ENCODE data around the gene LRRTM4.

The LRRTM4 gene

DNA sequence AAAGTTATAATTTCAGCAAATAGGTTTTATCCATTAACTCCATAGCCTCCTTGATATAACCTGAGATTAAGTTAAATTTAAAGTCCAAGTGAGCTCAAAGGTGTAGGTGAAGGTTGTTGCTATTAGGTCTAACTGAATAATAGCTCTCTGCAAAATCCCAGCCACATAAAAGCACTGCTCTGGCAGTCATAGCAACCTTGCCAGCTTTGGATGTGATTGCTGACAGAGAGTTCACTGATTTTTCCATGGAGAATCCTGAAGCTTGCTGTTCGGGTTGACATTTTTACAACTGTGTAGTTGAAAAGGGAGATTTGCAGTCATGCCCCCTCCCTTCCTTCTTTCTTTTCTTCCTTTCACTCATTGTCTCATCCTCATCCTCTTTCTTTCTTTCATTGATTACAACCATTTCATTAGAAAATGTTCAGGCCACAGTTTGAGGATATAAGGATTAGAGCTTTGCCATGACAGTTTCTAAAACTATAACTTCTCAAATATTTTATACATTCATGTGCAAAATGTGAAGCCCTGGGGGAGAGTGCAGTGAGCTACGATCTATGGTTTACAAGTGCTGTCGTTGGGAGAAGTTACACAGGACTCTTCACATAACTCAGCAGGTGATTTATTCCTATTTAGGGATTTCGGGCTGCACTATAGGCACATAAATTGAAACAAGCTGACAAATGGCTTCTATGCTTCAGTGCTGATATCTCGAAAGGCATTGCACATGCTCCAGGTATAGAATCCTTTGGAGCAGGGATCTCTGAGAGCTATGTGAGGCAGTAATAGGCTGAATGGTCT is 193.8 kb downstream of the LRRTM4 start:
- in situ Hi-C loops (cut with MboI; ENCODE audit: low sequenced_read_pairs), result no loop called here

DNA sequence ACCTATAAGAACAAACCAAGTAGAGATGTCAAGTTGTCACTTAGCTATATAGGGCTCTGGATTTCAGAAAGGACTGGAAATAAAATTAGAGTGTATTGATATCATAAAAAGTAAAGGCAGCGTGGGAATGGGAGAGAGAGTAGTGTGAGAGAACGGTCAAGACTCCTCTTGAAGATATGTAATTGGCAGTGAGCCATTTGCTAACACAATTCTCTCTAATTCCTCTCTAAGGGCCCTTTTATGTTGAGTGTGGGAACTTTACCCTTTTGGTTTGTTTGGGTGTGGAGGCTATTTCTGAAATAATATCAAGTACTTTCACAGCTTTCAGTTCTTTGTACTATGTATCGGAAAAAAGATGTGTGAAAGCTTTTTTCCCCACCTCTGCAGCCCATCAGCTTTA is 196.8 kb downstream of the LRRTM4 start:
- in situ Hi-C loops (cut with MboI; ENCODE audit: low sequenced_read_pairs), result no loop called here

DNA sequence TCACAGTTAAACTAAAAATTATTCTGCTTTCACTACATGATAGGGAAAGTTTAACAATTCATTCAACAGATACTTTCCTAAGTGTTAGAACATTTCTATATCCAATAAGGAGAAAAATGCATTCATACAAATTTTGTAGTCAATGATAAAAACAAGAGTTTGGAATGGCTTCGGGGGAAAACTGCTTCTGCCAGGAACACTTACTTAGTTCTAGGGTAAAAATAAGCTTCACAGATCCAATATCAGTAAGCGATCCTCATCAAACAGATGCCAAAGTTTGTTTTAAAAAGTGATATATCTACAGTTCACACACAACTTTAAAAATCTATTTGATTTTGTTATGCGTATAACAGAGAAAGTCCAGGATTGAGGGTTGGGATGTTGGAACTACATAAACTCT is 199.7 kb downstream of the LRRTM4 start:
- in situ Hi-C loops (cut with MboI; ENCODE audit: low sequenced_read_pairs), result no loop called here

DNA sequence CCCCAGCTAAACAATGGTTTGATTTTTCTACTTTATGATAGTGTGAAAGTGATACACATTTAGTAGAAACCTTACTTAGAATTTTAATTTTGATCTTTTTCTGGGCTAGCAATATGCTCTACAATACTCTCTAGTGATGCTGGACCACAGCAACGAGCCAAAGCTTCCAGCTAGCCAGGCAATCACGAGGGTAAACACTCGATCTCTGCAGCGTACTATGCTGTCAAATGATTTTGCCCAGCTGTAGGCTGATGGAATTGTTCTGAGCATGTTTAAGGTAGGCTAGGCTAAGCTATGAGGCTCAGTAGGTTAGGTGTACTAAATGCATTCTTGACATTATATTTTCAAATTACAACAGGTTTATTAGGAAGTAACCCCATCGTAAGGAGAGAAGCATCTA is 207.5 kb downstream of the LRRTM4 start:
- in situ Hi-C loops (cut with MboI; ENCODE audit: low sequenced_read_pairs), result no loop called here

DNA sequence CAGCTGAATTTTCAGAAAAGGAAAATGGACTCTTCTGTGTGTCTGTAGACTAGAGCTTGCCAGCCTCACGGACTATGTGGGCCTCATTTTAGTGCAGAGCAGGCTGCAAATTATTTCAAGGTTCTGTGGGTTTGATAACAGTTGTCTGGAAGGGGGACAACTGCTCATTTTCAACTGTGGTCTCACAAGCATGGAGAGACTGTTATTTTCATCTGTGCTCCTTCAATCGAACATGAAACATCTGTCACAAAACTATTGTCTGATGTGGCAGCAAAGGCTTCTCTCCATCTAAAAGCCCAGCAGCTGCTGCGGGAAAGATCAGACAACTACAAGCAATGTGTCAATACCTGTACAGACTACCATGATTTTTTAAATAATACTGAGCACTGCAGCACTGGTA is 211.8 kb downstream of the LRRTM4 start:
- in situ Hi-C loops (cut with MboI; ENCODE audit: low sequenced_read_pairs), result no loop called here

DNA sequence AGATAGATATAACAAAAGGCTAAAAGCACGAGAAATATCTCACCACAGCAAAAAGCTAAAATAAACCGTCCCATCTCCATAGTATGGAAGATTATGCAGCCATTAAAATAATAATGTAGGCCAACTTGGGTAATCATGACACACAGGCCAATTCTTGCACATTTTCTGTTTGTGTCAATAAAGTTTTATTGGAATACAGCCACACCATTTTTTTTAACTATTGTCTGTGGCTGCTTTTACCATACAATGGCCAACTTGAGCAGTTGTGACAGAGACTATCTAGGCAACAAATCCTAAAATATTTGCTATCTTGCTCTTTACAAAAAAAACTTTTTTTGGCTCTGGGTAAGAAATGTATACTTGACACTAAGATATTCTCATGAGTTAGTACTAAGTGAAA is 212.5 kb downstream of the LRRTM4 start:
- in situ Hi-C loops (cut with MboI; ENCODE audit: low sequenced_read_pairs), result no loop called here

DNA sequence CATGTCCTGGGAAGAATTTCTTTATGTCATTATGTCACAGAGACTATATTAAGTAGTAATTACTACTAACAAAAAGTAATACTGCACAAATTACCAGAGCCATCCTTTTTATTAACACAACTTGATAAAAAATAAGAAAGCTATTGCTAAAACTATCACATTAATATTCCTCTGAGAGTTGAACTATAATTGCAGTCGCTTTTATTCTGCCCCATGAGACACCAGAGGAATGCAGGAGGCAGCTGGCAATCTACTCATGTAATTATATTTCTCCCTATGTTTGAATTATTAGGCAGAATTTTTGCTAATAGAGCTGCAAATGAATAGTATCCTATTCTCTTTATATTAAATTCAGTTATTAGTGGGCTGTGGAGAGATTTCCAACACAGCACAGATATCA is 220.7 kb downstream of the LRRTM4 start:
- in situ Hi-C loops (cut with MboI; ENCODE audit: low sequenced_read_pairs), result no loop called here

DNA sequence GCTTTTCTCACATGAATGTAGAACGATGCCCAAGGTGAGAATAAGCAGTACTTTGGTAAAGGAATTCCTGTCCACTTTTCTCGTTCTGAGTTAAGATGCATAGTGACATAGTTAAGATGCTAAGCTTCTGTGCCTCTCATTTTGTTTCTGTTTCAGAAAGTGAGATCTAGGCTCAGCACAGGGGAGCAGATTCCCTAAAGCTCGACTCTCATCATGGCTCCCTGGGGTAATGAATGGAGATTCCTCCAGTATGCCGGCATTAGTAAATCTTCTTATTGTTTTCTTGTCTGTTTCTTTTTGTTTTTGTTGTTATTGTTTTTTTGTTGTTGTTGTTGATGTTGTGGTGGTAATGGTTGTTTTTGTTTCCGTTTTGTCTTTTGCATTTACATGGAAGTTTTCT is 225.4 kb downstream of the LRRTM4 start:
- in situ Hi-C loops (cut with MboI; ENCODE audit: low sequenced_read_pairs), result no loop called here

DNA sequence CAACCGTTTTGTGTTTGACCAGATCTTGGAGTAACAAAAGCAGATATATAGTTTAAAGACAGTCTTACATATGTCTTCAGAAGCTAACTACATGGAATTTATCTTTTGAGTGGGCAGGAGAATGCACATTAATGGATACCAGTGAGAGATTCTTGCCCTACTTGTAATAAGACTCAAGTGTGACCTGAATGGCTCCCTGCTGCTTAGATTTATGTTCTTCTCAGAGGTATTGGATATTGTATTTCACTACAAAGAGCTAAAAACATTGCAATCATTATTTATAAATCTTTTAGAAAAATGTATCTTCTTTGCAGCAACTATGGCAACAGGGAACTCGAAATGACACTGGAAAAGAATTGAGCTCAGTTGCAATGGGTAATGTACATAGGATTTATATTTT is 227.7 kb downstream of the LRRTM4 start:
- in situ Hi-C loops (cut with MboI; ENCODE audit: low sequenced_read_pairs), result no loop called here

DNA sequence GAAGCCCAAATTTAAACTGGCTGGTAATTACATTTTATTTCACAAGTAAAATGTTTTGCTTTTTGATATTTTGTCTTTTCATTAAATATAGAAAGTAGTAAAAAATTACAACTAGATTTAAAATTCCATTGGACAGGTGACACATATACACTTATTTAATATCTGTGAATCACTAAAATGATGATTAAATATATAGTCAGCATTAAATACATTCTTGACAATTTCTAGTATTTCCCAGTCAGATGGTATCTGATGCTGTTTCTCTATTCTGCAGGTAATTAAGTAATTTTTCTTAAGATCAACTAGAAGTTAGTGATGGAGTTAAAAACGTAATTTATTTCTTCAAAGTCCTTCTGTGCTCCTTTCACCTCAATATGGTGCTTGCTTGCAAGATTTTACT is 237.8 kb downstream of the LRRTM4 start:
- in situ Hi-C loops (cut with MboI; ENCODE audit: low sequenced_read_pairs), result no loop called here

DNA sequence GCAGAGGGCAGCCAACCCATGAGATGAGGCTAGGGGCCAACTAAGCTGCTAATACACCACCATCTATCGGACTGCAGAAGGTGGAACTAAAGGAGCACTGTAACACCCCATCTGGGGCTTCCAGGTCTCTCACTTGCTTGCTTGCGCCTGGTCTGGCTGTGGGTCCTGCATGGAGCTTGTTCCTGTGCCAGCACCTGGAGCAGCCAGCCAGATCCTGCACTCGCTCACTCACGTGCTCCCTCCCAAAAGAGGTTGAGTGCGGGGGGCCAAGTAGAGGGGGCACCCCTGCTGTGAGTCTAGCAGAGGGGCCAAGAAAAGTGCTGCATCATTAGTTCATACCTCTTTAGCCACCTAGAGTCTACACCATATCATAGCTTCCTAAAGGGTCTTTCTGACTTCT is 250.9 kb downstream of the LRRTM4 start:
- in situ Hi-C loops (cut with MboI; ENCODE audit: low sequenced_read_pairs), result no loop called here

DNA sequence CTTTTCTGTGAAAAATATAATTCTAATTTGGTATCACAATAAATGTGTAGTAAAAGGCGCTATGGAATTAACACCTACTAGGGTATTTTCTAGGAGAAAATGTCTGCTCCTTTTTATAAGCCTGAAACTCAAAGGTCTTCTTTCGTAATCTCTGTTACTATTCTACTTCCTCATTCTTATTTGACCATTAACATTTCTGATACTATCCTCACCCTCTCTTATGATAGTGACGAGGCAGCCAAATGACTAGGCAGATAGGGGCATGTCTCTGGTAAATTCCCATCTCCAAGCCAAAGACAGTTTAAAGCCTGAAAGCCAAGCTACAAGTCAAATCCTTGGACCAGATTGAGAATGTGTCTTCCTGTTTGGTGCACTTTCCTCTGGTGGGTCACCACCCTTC is 251.7 kb downstream of the LRRTM4 start:
- in situ Hi-C loops (cut with MboI; ENCODE audit: low sequenced_read_pairs), result no loop called here

DNA sequence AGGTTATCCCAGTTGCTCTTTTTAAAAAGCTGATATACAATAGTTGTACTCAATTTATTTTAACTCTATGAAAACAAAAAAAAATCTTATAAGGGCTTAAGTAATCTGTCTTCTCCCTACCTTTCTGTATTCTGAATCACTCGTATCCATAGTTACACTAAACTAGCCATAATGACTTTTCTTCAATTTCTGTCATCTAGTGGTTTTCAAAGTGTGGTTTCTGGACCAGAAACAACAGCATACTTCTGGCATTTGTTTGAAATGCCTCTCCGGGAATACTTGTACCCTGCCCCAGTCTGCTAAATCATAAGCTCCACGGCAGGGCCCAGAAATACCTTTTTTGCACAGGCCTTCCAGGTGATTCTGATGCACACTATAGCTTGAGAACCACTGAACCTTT is 253.6 kb downstream of the LRRTM4 start:
- in situ Hi-C loops (cut with MboI; ENCODE audit: low sequenced_read_pairs), result no loop called here

DNA sequence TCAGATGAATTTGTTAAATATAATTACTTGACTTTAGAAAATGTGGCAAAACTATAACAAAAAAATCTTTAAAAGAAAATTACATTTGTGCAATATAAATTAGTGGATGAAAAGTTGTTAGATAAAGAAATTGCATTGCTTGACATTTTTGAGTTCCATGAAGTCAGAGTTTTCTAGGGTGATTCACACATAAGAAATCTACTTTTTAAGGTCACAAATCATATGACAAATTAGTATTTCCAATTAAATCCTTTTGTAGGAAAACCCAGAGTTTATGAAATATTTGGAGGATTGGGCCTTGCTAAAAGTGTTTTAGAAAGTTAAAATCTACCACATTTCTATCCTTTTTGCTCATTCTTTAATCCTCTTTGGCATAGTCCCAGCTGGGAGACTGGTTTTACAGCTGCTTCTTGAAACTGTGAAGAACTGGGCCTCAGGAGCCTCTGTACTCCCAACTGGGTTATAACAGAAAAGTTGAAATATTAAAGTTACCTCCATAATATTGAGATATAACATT is 289.2 kb downstream of the LRRTM4 start:
- in situ Hi-C loops (cut with MboI; ENCODE audit: low sequenced_read_pairs), result no loop called here

DNA sequence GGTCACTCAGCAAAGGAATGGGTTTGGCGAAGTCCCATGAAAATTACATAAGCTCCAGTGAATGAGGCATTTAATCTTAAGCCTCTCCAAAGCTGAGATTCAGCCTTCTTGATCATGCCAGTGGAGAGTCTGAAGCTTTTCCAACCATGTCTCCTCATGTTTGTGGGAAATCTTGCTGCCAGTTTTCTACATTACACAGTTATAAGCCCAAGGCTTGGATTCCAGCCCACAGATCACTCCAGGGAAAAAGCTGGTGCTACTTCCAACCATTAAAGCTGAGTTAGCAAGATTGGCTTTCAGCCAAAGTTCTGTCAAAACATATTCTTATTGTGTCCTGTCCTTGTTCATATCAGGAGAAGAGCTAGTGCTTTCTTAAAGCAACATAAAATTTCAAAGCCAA is 293.8 kb downstream of the LRRTM4 start:
- in situ Hi-C loops (cut with MboI; ENCODE audit: low sequenced_read_pairs), result no loop called here

DNA sequence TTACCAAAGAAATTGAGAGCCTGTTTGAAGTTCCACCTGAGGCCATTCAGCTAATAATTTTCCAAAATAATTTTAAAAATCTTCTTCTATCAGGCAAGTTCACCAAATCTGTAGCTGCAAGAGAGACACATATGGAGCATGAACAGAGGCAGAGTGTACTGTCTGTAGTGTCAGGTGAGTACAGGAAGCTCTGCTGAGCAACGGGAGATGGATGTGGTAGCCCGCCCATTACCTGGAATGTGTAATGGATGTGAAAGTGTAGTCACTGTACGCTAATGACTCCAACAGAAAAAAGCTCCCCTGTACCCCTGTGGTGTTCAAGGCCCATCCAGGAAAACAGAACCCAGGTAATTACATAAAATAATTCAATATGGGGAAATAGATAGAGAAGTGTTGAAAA is 311.5 kb downstream of the LRRTM4 start:
- in situ Hi-C loops (cut with MboI; ENCODE audit: low sequenced_read_pairs), result no loop called here

DNA sequence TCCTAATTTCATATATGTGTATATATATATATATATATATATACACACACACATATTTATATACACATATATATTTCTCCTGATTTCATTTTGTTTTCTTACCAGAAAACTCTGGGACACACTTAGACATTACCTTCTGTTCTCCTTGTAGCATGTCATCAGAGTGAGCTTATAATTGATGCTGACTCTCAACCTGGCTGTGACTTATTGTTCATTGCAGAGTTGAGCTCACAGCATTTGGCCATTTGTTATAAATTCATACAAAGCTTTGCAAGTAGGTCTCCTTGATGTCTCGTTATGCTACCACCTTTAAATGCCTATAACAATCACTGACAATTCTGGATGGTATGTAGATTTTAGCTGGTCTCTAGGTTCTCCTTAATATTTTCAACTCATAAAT is 314.8 kb downstream of the LRRTM4 start:
- in situ Hi-C loops (cut with MboI; ENCODE audit: low sequenced_read_pairs), result no loop called here

DNA sequence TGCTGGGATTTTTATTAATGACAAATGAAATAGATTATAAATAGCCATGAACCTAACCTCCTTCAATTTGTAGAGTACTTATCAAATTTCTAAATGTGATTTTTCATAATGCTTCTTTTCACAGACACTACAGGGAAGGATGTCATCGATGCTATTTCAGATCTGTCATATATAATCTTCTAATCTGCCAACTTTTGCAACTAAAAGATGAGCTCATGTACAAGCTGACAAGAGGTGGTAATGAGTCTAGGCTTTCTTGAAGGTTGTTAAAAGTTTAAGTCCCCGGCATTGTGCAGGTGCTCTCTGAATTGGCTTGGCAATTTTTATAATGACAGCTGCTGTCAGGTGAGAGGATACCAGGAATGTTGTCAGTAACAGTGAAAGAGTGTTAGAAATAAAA is 320.4 kb downstream of the LRRTM4 start:
- in situ Hi-C loops (cut with MboI; ENCODE audit: low sequenced_read_pairs), result no loop called here

DNA sequence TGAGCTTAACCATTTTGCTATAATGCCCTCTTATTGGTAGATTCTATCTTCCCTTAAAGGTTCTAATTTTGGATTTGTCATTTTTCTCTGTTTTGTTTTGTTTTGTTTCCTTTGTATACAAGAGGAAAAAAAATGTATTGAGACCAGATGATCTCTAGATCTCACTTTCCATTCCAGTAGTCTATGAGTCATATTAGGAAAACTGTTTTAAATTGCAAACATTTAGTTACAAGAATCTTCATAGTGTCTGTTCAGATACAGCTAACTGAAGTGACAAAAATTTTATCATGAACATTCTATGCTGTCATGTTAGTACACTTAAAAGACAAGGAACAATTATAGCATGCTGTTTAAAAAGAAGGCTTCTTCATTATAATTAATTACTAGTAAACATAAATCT is 322.8 kb downstream of the LRRTM4 start:
- in situ Hi-C loops (cut with MboI; ENCODE audit: low sequenced_read_pairs), result no loop called here

DNA sequence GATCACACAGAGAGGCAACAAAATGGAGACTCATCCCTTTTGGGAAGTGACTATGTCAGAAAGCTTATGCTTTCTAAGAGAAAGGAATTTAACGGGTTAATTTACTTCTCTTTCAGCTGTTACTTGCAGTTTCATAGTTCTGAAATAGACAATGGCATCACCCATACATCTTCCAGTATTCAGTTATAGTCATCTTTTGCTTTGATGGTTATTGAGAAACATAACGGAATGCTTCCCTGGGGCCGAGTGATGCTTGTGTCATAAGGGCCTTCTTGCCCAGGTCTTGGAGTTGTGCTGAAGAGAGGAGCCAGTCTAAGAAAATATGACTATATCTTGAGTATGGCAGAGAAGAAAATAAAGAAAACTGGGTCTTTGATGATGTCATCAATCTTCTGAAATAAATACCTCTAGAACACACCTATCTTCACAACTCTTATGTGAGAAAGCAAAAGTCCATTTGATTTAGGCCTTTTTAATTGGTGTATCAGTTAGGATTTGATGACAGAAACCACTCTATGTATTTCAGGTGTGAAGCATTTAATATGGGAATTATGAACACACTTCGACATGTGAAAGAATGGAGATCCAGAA is 328.2 kb downstream of the LRRTM4 start:
- in situ Hi-C loops (cut with MboI; ENCODE audit: low sequenced_read_pairs), result no loop called here

DNA sequence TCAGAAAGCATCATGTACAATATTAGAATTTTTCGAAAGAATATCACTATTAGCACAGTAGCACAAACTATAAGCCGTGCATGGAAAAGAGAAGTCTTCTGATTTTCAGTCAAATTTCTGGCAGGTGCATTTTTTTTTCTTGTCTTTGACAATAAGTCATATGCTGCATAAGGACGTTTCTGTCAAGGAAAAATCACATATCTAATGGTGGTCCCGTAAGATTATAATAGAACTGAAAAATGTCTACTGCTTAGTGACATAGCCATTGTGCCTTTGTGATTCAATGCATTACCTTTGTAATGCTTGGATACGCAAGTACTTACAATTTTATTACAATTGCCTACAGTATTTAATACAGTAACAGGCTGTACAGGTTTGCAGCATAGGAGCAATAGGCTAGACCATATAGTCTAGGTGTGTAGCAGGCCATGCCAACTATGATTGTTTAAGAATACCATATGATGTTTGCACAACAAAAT is 329.3 kb downstream of the LRRTM4 start:
- in situ Hi-C loops (cut with MboI; ENCODE audit: low sequenced_read_pairs), result no loop called here

DNA sequence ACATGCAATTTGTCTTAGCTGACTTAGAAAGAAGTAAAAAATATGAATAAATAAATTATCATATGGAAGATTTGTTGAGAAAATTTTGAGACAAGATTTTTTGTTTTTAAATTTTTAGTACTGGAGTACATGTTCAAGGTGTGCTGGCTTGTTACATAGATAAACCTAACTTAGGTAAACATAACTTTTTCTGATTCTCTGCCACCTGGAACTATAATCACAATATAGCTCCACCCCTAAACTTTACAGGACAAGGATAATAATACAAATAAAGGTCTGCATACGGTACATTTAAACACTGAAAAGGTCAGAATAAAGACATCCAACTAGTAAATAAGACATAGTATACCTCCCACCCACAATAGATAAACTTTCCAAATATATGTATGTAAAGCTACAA is 330.5 kb downstream of the LRRTM4 start:
- in situ Hi-C loops (cut with MboI; ENCODE audit: low sequenced_read_pairs), result no loop called here
